Measurements from ENCODE around the gene RNU5B-1.

Gene RNU5B-1

GRCh38 chr15:65302061-65302460, 2.4 kb upstream of the RNU5B-1 start:
- H3K9me3 ChIP-seq (ENCODE audit: low read length): no peaks in the 10 kb centered on the region
- peaks cover 6% of the 10 kb centered on the region for H3K4me1 ChIP-seq (ENCODE audit: insufficient read depth, low read length)
- H3K27me3 ChIP-seq (ENCODE audit: insufficient read depth, low read length): no peaks in the 10 kb centered on the region
- H3K4me3 ChIP-seq (ENCODE audit: low read length): no peak overlapping the region
- H2AFZ ChIP-seq (ENCODE audit: low read depth, low read length): no peak overlapping the region
- H3K36me3 ChIP-seq (ENCODE audit: insufficient read depth, low read length): no peaks in the 10 kb centered on the region

- Histone ChIP-seq H2AFZ (ENCODE audit: low read depth, low read length) (peak overlapping the region; percentile 91), H3K27me3 (ENCODE audit: insufficient read depth, low read length) (no peaks in the 10 kb centered on the region), H3K36me3 (ENCODE audit: insufficient read depth, low read length) (no peaks in the 10 kb centered on the region), H3K4me1 (ENCODE audit: insufficient read depth, low read length) (peaks cover 6% of the 10 kb centered on the region), H3K4me3 (ENCODE audit: low read length) (peak overlapping the region; percentile 59), H3K9me3 (ENCODE audit: low read length) (no peaks in the 10 kb centered on the region)
Measured at GRCh38 chr15:65303687-65304380, 643 bp upstream of the RNU5B-1 start.

DNA sequence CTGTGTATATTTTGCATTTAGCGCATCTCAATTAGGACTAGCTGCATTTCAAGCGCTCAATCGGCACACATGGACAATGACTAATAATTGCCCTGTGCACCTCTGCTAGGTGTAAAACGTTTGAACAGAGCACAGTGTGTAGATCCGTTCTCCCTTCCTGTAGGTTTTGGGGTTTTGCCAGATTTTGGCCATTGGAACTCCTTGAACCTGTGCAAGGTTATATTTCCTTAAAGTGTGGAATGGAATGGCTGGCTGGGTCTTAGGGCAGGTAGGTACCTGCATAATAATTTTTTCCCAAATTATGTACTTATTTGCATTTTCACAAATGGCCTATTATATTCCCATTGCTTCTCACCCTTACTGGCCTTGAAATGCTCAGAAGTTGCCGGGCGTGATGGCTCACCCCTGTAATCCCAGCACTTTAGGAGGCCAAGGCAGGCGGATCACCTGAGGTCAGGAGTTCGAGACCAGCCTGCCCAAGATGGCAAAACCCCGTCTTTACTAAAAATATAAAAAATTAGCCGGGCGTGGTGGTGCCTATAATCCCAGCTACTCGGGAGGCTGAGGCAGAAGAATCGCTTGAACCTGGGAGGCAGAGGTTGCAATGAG, 777 bp downstream of the RNU5B-1 start:
- no peak overlapping the region for H3K4me3 ChIP-seq (ENCODE audit: low read length)
- H3K4me1 ChIP-seq (ENCODE audit: insufficient read depth, low read length): peaks cover 6% of the 10 kb centered on the region
- no peak overlapping the region for H2AFZ ChIP-seq (ENCODE audit: low read depth, low read length)
- H3K36me3 ChIP-seq (ENCODE audit: insufficient read depth, low read length): no peaks in the 10 kb centered on the region
- no peaks in the 10 kb centered on the region for H3K9me3 ChIP-seq (ENCODE audit: low read length)
- no peaks in the 10 kb centered on the region for H3K27me3 ChIP-seq (ENCODE audit: insufficient read depth, low read length)

DNA sequence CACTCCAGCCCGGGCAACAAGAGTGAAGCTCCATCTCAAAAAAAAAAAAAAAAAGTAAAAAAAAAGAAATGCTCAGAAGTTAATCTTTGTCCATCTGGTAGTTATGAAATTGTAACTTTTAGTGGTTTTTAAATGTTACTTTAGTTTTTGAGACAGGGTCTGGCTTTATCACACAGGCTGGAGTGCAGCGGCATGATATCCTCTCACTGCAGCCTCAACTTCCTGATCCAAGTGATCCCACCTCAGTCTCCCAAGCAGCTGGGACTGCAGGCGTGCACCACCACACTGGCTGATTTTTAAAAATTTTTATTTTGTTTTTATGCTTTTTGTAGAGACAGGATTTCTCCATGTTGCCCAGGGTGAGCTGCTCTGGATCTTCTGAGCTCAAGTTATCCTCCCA, 1.3 kb downstream of the RNU5B-1 start:
- H3K27me3 ChIP-seq (ENCODE audit: insufficient read depth, low read length): no peaks in the 10 kb centered on the region
- H3K4me1 ChIP-seq (ENCODE audit: insufficient read depth, low read length): peaks cover 6% of the 10 kb centered on the region
- no peak overlapping the region for H2AFZ ChIP-seq (ENCODE audit: low read depth, low read length)
- no peaks in the 10 kb centered on the region for H3K9me3 ChIP-seq (ENCODE audit: low read length)
- H3K4me3 ChIP-seq (ENCODE audit: low read length): no peak overlapping the region
- no peaks in the 10 kb centered on the region for H3K36me3 ChIP-seq (ENCODE audit: insufficient read depth, low read length)

GRCh38 chr15:65306551-65306950, 2.1 kb downstream of the RNU5B-1 start:
- no peaks in the 10 kb centered on the region for H3K27me3 ChIP-seq (ENCODE audit: insufficient read depth, low read length)
- peaks cover 6% of the 10 kb centered on the region for H3K4me1 ChIP-seq (ENCODE audit: insufficient read depth, low read length)
- no peak overlapping the region for H2AFZ ChIP-seq (ENCODE audit: low read depth, low read length)
- no peaks in the 10 kb centered on the region for H3K36me3 ChIP-seq (ENCODE audit: insufficient read depth, low read length)
- no peak overlapping the region for H3K4me3 ChIP-seq (ENCODE audit: low read length)
- H3K9me3 ChIP-seq (ENCODE audit: low read length): no peaks in the 10 kb centered on the region

- Histone ChIP-seq H3K36me3 (ENCODE audit: insufficient read depth, low read length) (no peaks in the 10 kb centered on the region), H2AFZ (ENCODE audit: low read depth, low read length) (no peak overlapping the region), H3K4me3 (ENCODE audit: low read length) (no peak overlapping the region), H3K4me1 (ENCODE audit: insufficient read depth, low read length) (peaks cover 18% of the 10 kb centered on the region), H3K27me3 (ENCODE audit: insufficient read depth, low read length) (no peaks in the 10 kb centered on the region), H3K9me3 (ENCODE audit: low read length) (no peaks in the 10 kb centered on the region)
Measured at GRCh38 chr15:65307978-65308377, 3.5 kb downstream of the RNU5B-1 start.

DNA sequence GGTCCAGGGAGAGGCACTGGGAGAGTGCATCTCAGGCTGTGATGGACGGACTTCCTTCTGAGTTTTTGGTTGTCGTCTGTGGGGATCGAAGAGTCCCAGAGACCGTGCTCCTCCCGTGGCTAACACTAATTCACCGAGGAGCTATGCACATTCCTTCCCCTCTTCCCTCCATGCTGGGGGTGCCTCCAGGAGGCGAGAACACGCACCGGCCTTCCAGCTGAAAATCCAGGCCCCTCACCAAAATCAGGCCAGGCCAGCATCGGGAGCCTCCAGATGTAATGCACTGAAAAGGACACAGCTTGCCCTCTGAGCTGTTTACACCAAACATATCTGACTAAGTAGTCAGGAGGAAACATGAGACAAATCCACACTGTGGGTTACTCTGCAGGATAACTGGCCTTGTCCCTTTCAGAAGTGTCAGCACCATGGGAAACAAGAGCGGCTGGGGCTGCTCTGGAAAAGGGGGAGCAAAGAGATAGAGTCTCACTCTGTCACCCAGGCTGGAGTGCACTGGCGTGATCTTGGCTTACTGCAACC, 5.5 kb downstream of the RNU5B-1 start:
- Histone ChIP-seq H3K27me3 (ENCODE audit: insufficient read depth, low read length) (no peaks in the 10 kb centered on the region), H3K36me3 (ENCODE audit: insufficient read depth, low read length) (no peaks in the 10 kb centered on the region), H3K9me3 (ENCODE audit: low read length) (no peaks in the 10 kb centered on the region), H3K4me3 (ENCODE audit: low read length) (no peak overlapping the region), H3K4me1 (ENCODE audit: insufficient read depth, low read length) (peaks cover 12% of the 10 kb centered on the region), H2AFZ (ENCODE audit: low read depth, low read length) (no peak overlapping the region)

- H3K27me3 ChIP-seq (ENCODE audit: insufficient read depth, low read length): no peaks in the 10 kb centered on the region
- peaks cover 12% of the 10 kb centered on the region for H3K4me1 ChIP-seq (ENCODE audit: insufficient read depth, low read length)
- H2AFZ ChIP-seq (ENCODE audit: low read depth, low read length): no peak overlapping the region
Measured at GRCh38 chr15:65310431-65311137, 6.1 kb downstream of the RNU5B-1 start.

GRCh38 chr15:65311760-65312159, 7.3 kb downstream of the RNU5B-1 start:
- Histone ChIP-seq H3K4me3 (ENCODE audit: low read length) (no peak overlapping the region), H3K4me1 (ENCODE audit: insufficient read depth, low read length) (peaks cover 12% of the 10 kb centered on the region), H2AFZ (ENCODE audit: low read depth, low read length) (no peak overlapping the region), H3K36me3 (ENCODE audit: insufficient read depth, low read length) (no peaks in the 10 kb centered on the region), H3K9me3 (ENCODE audit: low read length) (no peaks in the 10 kb centered on the region), H3K27me3 (ENCODE audit: insufficient read depth, low read length) (no peaks in the 10 kb centered on the region)

More at GRCh38 chr15:65310431-65311137, 6.1 kb downstream of the RNU5B-1 start:
- Histone ChIP-seq H3K36me3 (ENCODE audit: insufficient read depth, low read length) (no peaks in the 10 kb centered on the region), H3K4me3 (ENCODE audit: low read length) (no peak overlapping the region), H3K9me3 (ENCODE audit: low read length) (no peaks in the 10 kb centered on the region)

GRCh38 chr15:65312400-65312916, 8.0 kb downstream of the RNU5B-1 start:
- Histone ChIP-seq H3K36me3 (ENCODE audit: insufficient read depth, low read length) (no peaks in the 10 kb centered on the region), H3K4me3 (ENCODE audit: low read length) (no peak overlapping the region), H3K4me1 (ENCODE audit: insufficient read depth, low read length) (peaks cover 12% of the 10 kb centered on the region), H3K27me3 (ENCODE audit: insufficient read depth, low read length) (no peaks in the 10 kb centered on the region), H3K9me3 (ENCODE audit: low read length) (no peaks in the 10 kb centered on the region), H2AFZ (ENCODE audit: low read depth, low read length) (no peak overlapping the region)

- Histone ChIP-seq H2AFZ (ENCODE audit: low read depth, low read length) (no peak overlapping the region), H3K36me3 (ENCODE audit: insufficient read depth, low read length) (no peaks in the 10 kb centered on the region), H3K9me3 (ENCODE audit: low read length) (no peaks in the 10 kb centered on the region), H3K4me1 (ENCODE audit: insufficient read depth, low read length) (peaks cover 4% of the 10 kb centered on the region), H3K4me3 (ENCODE audit: low read length) (no peak overlapping the region), H3K27me3 (ENCODE audit: insufficient read depth, low read length) (no peaks in the 10 kb centered on the region)
Measured at GRCh38 chr15:65318870-65319356, 14.4 kb downstream of the RNU5B-1 start.

- no peaks in the 10 kb centered on the region for H3K27me3 ChIP-seq (ENCODE audit: insufficient read depth, low read length)
- H3K9me3 ChIP-seq (ENCODE audit: low read length): no peaks in the 10 kb centered on the region
- H3K4me3 ChIP-seq (ENCODE audit: low read length): no peak overlapping the region
- H2AFZ ChIP-seq (ENCODE audit: low read depth, low read length): no peak overlapping the region
- peaks cover 4% of the 10 kb centered on the region for H3K4me1 ChIP-seq (ENCODE audit: insufficient read depth, low read length)
- H3K36me3 ChIP-seq (ENCODE audit: insufficient read depth, low read length): peaks cover 13% of the 10 kb centered on the region
Measured at GRCh38 chr15:65323071-65323511, 18.6 kb downstream of the RNU5B-1 start.

- Histone ChIP-seq H3K27me3 (ENCODE audit: insufficient read depth, low read length) (no peaks in the 10 kb centered on the region), H3K4me3 (ENCODE audit: low read length) (no peak overlapping the region), H3K36me3 (ENCODE audit: insufficient read depth, low read length) (peaks cover 44% of the 10 kb centered on the region), H3K9me3 (ENCODE audit: low read length) (no peaks in the 10 kb centered on the region), H2AFZ (ENCODE audit: low read depth, low read length) (no peak overlapping the region), H3K4me1 (ENCODE audit: insufficient read depth, low read length) (peaks cover 4% of the 10 kb centered on the region)
Measured at GRCh38 chr15:65326117-65326526, 21.6 kb downstream of the RNU5B-1 start.
